ENCODE results near the gene PRKCH. TPM values are rescaled to one million over a fixed set of nuclear protein-coding genes. Genes with fewer than 3 reads are reported as not detected.

PRKCH gene
- polyA plus RNA-seq, 3 donors = 3.6 to 6.2 (median 5.4) TPM

GRCh38 chr14:61335049-61335448 is 13.7 kb downstream of the PRKCH start:
- Mint-ChIP-seq H3K4me1 (peaks cover 15% of the 10 kb centered on the region), H3K27ac (peak overlapping the region in 1 of 7 donors; percentile 75), H3K9me3 (no peaks in the 10 kb centered on the region), H3K27me3 (ENCODE audit: low read depth in 3 of 3) (peaks cover 2% of the 10 kb centered on the region in 3 donors), H3K36me3 (peaks cover 0 to 3% of the 10 kb centered on the region in 2 donors), H3K4me3 (no peak overlapping the region)
- Histone ChIP-seq H2AFZ (ENCODE audit: insufficient read depth, low read depth, low read length, poor library complexity, severe bottlenecking) (no peak overlapping the region), H4K20me1 (ENCODE audit: insufficient read depth, low read length) (no peaks in the 10 kb centered on the region), H3K4me3 (replicated peaks in 1 of 3; ENCODE audit: low read depth in 2 of 3, low read length in 3 of 3) (no peak overlapping the region), H3K9ac (ENCODE audit: insufficient read depth, low read length, poor library complexity, severe bottlenecking) (no peak overlapping the region), H3K4me2 (replicated peaks; ENCODE audit: extremely low read depth, low read length, poor library complexity, severe bottlenecking) (no peak overlapping the region), H3K27me3 (ENCODE audit: control insufficient read depth in 2 of 2, insufficient read depth in 2 of 2, low read length in 2 of 2) (no peaks in the 10 kb centered on the region), H3K9me3 (replicated peaks in 1 of 2; ENCODE audit: control insufficient read depth in 1 of 2, insufficient read depth in 1 of 2, low read length in 2 of 2) (no peaks in the 10 kb centered on the region), H3K4me1 (ENCODE audit: control insufficient read depth in 1 of 2, insufficient read depth in 2 of 2, low read length in 2 of 2) (peaks cover 7 to 13% of the 10 kb centered on the region in 2 donors), H3K79me2 (ENCODE audit: insufficient read depth, low read length) (peaks cover 33% of the 10 kb centered on the region), H3K27ac (ENCODE audit: low read depth in 1 of 2, low read length in 2 of 2) (no peak overlapping the region), H3K36me3 (replicated peaks in 1 of 2; ENCODE audit: control insufficient read depth in 1 of 2, insufficient read depth in 2 of 2, low read length in 2 of 2) (no peaks in the 10 kb centered on the region)
- intact Hi-C loops (cut with micrococcal nuclease) = no loop called here
- no peak for TF ChIP-seq CTCF (IDR thresholded peaks at IDR 0.05)
- DNase-seq = no peak
- WGBS (ENCODE audit: insufficient coverage) = no CpG with 5 or more reads among the region's 3 CpGs

GRCh38 chr14:61335671-61336275 is 14.4 kb downstream of the PRKCH start:
- peaks cover 11% of the 10 kb centered on the region for H3K4me1 Mint-ChIP-seq
- TF ChIP-seq CTCF (IDR thresholded peaks at IDR 0.05) = no peak
- H3K9me3 Mint-ChIP-seq = no peaks in the 10 kb centered on the region
- no CpG with 5 or more reads among the region's 1 CpG for WGBS (ENCODE audit: insufficient coverage)
- Histone ChIP-seq H4K20me1 (ENCODE audit: insufficient read depth, low read length) (no peaks in the 10 kb centered on the region), H3K4me1 (ENCODE audit: control insufficient read depth in 1 of 2, insufficient read depth in 2 of 2, low read length in 2 of 2) (peaks cover 0 to 6% of the 10 kb centered on the region in 2 donors), H3K27ac (ENCODE audit: low read depth in 1 of 2, low read length in 2 of 2) (no peak overlapping the region), H3K9me3 (replicated peaks in 1 of 2; ENCODE audit: control insufficient read depth in 1 of 2, insufficient read depth in 1 of 2, low read length in 2 of 2) (no peaks in the 10 kb centered on the region), H3K9ac (ENCODE audit: insufficient read depth, low read length, poor library complexity, severe bottlenecking) (no peak overlapping the region), H3K4me2 (replicated peaks; ENCODE audit: extremely low read depth, low read length, poor library complexity, severe bottlenecking) (no peak overlapping the region), H3K79me2 (ENCODE audit: insufficient read depth, low read length) (peaks cover 34% of the 10 kb centered on the region), H2AFZ (ENCODE audit: insufficient read depth, low read depth, low read length, poor library complexity, severe bottlenecking) (no peak overlapping the region), H3K36me3 (replicated peaks in 1 of 2; ENCODE audit: control insufficient read depth in 1 of 2, insufficient read depth in 2 of 2, low read length in 2 of 2) (no peaks in the 10 kb centered on the region), H3K4me3 (replicated peaks in 1 of 3; ENCODE audit: low read depth in 2 of 3, low read length in 3 of 3) (no peak overlapping the region), H3K27me3 (ENCODE audit: control insufficient read depth in 2 of 2, insufficient read depth in 2 of 2, low read length in 2 of 2) (no peaks in the 10 kb centered on the region)
- peaks cover 2% of the 10 kb centered on the region in 3 donors for H3K27me3 Mint-ChIP-seq (ENCODE audit: low read depth in 3 of 3)
- no peak for DNase-seq
- no peak overlapping the region for H3K4me3 Mint-ChIP-seq
- intact Hi-C loops (cut with micrococcal nuclease) = no loop called here
- H3K36me3 Mint-ChIP-seq = peaks cover 2 to 5% of the 10 kb centered on the region in 2 donors
- peak overlapping the region in 1 of 7 donors; percentile 18 for H3K27ac Mint-ChIP-seq

All from CD14-positive monocyte (primary cell).